OCI-LY1 (cell line): Measurements from ENCODE around the gene ISG20.

Experiments
- EZH2 ChIP-seq: fragments of 200-600 bp; sonication (generic), shearing (Covaris generic); IDR thresholded peaks from 2 replicates; pipeline ENCODE4 v1.8.0; 2017; ENCODE audit warnings: borderline replicate concordance, mixed run types, mild to moderate bottlenecking, antibody characterized with exemption, low read length, moderate library complexity, mixed read lengths
- TF ChIP-seq, protein P1 (sequence below): fragments of 200-600 bp; sonication (generic), shearing (Covaris generic); IDR thresholded peaks from 2 replicates; pipeline ENCODE4 v1.5.1; 2017; ENCODE audit warnings: mild to moderate bottlenecking, antibody characterized with exemption, low read length, moderate library complexity, mixed read lengths

DNA sequence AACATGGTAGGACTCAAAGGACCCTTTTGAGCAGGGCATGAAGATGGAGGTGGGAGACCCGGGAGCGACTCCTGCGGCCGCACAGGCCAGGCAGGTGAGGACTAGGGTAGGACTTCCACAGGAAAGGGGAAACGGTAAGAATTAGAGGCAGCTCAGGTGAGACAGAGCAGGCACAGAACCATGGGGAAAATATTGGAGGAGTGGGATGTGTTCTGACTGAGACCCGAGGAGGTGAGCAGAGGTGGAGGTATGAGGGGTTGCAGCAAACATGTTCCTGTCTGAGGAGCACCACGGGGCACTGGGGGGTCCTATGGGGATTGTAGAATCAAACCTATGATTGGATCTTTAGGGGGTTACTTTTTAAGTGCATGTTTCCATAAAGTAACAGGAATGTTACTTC lies 1.4 kb upstream of the ISG20 start:
- TF ChIP-seq, protein P1, sequence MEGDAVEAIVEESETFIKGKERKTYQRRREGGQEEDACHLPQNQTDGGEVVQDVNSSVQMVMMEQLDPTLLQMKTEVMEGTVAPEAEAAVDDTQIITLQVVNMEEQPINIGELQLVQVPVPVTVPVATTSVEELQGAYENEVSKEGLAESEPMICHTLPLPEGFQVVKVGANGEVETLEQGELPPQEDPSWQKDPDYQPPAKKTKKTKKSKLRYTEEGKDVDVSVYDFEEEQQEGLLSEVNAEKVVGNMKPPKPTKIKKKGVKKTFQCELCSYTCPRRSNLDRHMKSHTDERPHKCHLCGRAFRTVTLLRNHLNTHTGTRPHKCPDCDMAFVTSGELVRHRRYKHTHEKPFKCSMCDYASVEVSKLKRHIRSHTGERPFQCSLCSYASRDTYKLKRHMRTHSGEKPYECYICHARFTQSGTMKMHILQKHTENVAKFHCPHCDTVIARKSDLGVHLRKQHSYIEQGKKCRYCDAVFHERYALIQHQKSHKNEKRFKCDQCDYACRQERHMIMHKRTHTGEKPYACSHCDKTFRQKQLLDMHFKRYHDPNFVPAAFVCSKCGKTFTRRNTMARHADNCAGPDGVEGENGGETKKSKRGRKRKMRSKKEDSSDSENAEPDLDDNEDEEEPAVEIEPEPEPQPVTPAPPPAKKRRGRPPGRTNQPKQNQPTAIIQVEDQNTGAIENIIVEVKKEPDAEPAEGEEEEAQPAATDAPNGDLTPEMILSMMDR: no peak
- TF ChIP-seq EZH2: no peak
